Liver (tissue), 9 donors: Measurements from ENCODE around the gene NPAS1. TPM values are rescaled to one million over a fixed set of nuclear protein-coding genes. Genes with fewer than 3 reads are reported as not detected.

Source experiments
- DNase-seq: peaks from one replicate; pipeline ENCODE4 v3.0.0-alpha.2; 2017; ENCODE audit warnings: low spot score
- H3K27ac ChIP-seq, 2 donors: one replicate each; pipeline ENCODE4 v1.7.0; 2013; ENCODE audit warnings: inconsistent platforms in 2 of 2, low read length in 2 of 2, control low read depth in 1 of 2, low read depth in 1 of 2, mild to moderate bottlenecking in 1 of 2
- H3K27me3 ChIP-seq, 4 donors: one replicate each; pipeline versions ENCODE4 v1.6.1 to v1.7.0; 2013; ENCODE audit warnings: low read length in 3 of 4, inconsistent platforms in 1 of 4, mild to moderate bottlenecking in 1 of 4, moderate library complexity in 1 of 4; ENCODE audit not compliant: control insufficient read depth in 4 of 4, insufficient read depth in 4 of 4
- H3K36me3 ChIP-seq, 4 donors: one replicate each; pipeline versions ENCODE4 v1.6.1 to v1.7.0; 2013; ENCODE audit warnings: low read length in 3 of 4, mild to moderate bottlenecking in 3 of 4, low read depth in 1 of 4, moderate library complexity in 1 of 4; ENCODE audit not compliant: control insufficient read depth in 4 of 4, insufficient read depth in 3 of 4
- H3K4me1 ChIP-seq, 4 donors: one replicate each; pipeline versions ENCODE4 v1.6.1 to v1.7.0; 2013; ENCODE audit warnings: low read length in 3 of 4, mild to moderate bottlenecking in 3 of 4, moderate library complexity in 1 of 4; ENCODE audit not compliant: control insufficient read depth in 4 of 4, insufficient read depth in 4 of 4
- H3K4me3 ChIP-seq, 3 donors: one replicate each; pipeline versions ENCODE4 v1.6.1 to v1.7.0; 2013; ENCODE audit warnings: low read length in 3 of 3, control low read depth in 1 of 3, low read depth in 1 of 3, mild to moderate bottlenecking in 1 of 3
- H3K9ac ChIP-seq, 2 donors: one replicate each; pipeline ENCODE4 v1.7.0; 2013; ENCODE audit warnings: low read length in 2 of 2, mild to moderate bottlenecking in 2 of 2, moderate library complexity in 2 of 2, control low read depth in 1 of 2, low read depth in 1 of 2
- H3K9me3 ChIP-seq, 4 donors: one replicate each; pipeline versions ENCODE4 v1.6.1 to v1.7.0; 2013; ENCODE audit warnings: low read length in 3 of 4; ENCODE audit not compliant: control insufficient read depth in 4 of 4
- ATF3 ChIP-seq: IDR thresholded peaks from 2 replicates; pipeline ENCODE4 v1.6.1; 2016; ENCODE audit warnings: antibody characterized with exemption
- CTCF ChIP-seq: fragments of 150-350 bp; IDR thresholded peaks from 2 replicates; pipeline ENCODE4 v1.5.1; 2017; ENCODE audit warnings: improper control_type of control experiment, low read depth, low read length; ENCODE audit not compliant: missing input control
- FOXA1 ChIP-seq: IDR thresholded peaks from 2 replicates; pipeline ENCODE4 v1.6.1; 2016; ENCODE audit warnings: antibody characterized with exemption
- GABPA ChIP-seq, 2 donors: IDR thresholded peaks in 1 of 2; conservative IDR thresholded peaks in 1 of 2; 2 replicates each; pipeline ENCODE4 v1.6.1; 2016; ENCODE audit warnings: antibody characterized with exemption in 2 of 2, mild to moderate bottlenecking in 1 of 2, moderate library complexity in 1 of 2
- HNF4A ChIP-seq, 2 donors: conservative IDR thresholded peaks; 2 replicates each; pipeline ENCODE4 v1.6.1; 2016; ENCODE audit warnings: antibody characterized with exemption in 2 of 2, mild to moderate bottlenecking in 2 of 2
- HNF4G ChIP-seq: IDR thresholded peaks from 2 replicates; pipeline ENCODE4 v1.6.1; 2016; ENCODE audit warnings: antibody characterized with exemption
- JUND ChIP-seq, 2 donors: IDR thresholded peaks; 2 replicates each; pipeline ENCODE4 v1.6.1; 2016; ENCODE audit warnings: antibody characterized with exemption in 2 of 2
- MAX ChIP-seq: IDR thresholded peaks from 2 replicates; pipeline ENCODE4 v1.6.1; 2016; ENCODE audit warnings: antibody characterized with exemption
- NR2F2 ChIP-seq: IDR thresholded peaks from 2 replicates; pipeline ENCODE4 v1.6.1; 2016; ENCODE audit warnings: antibody characterized with exemption
- RAD21 ChIP-seq, 2 donors: IDR thresholded peaks; 2 replicates each; pipeline ENCODE4 v1.6.1; 2016; ENCODE audit warnings: antibody characterized with exemption in 2 of 2, mild to moderate bottlenecking in 2 of 2
- REST ChIP-seq: IDR thresholded peaks from 2 replicates; pipeline ENCODE4 v1.6.1; 2016; ENCODE audit warnings: antibody characterized with exemption, mild to moderate bottlenecking
- RXRA ChIP-seq, 2 donors: IDR thresholded peaks; 2 replicates each; pipeline ENCODE4 v1.6.1; 2017 to 2018; ENCODE audit warnings: antibody characterized with exemption in 2 of 2, mild to moderate bottlenecking in 1 of 2
- SP1 ChIP-seq: IDR thresholded peaks from 2 replicates; pipeline ENCODE4 v1.6.1; 2018; ENCODE audit warnings: antibody characterized with exemption, mild to moderate bottlenecking
- TAF1 ChIP-seq: conservative IDR thresholded peaks from 2 replicates; pipeline ENCODE4 v1.6.1; 2016; ENCODE audit warnings: antibody characterized with exemption, mild to moderate bottlenecking
- YY1 ChIP-seq: IDR thresholded peaks from 2 replicates; pipeline ENCODE4 v1.6.1; 2016; ENCODE audit warnings: antibody characterized with exemption, mild to moderate bottlenecking
- ZBTB33 ChIP-seq: IDR thresholded peaks from 2 replicates; pipeline ENCODE4 v1.6.1; 2016; ENCODE audit warnings: antibody characterized with exemption
- WGBS: extraction: QIAGEN DNeasy Blood & Tissue Kit; methylation state at CpG from one replicate; pipeline ENCODE4 v1.1.7; 2013; 5-methylcytosine and 5-hydroxymethylcytosine counted together
- polyA plus RNA-seq, 2 donors: library from polyadenylated mRNA; stranded (reverse) in 1 of 2; unstranded in 1 of 2; fragments of 200-250 nt in 1 of 2; fragments of >200 nt in 1 of 2; fragmentation: Nextera tagmentation in 1 of 2; extraction: Ambion mirVana in 1 of 2; gene quantifications; one replicate each; pipeline versions ENCODE4 v1.2.1 to v1.2.3, GENCODE V29; 2013 to 2015
- total RNA-seq, 2 donors: library from RNA; depleted of rRNA; stranded (reverse); fragments of >200 nt; gene quantifications; one replicate each; pipeline ENCODE4 v1.2.3, GENCODE V29; 2014
- donor health status: healthy.
- donor health status: healthy.
- donor health status: healthy.
- donor health status: healthy.
- donor health status: healthy.

The NPAS1 gene
- total and polyA plus RNA-seq, 4 donors: 0.22 TPM; not detected in 3

GRCh38 chr19:46975925-46976782, 43.5 kb upstream of the NPAS1 start:
- H3K9ac ChIP-seq: peak overlapping the region in 1 of 2 donors; percentile 24
- H3K4me3 ChIP-seq: no peak overlapping the region
- TF ChIP-seq REST (peak; percentile 52), MAX (peak; percentile 76), ZBTB33 (peak; percentile 12), SP1 (peak; percentile 70), RAD21 (IDR thresholded peaks at IDR 0.05) (peak; percentile 51 to 64), TAF1 (no peak), JUND (IDR thresholded peaks at IDR 0.05) (peak in 1 of 2 donors; percentile 57), ATF3 (no peak), YY1 (peak; percentile 66), HNF4A (conservative IDR thresholded peaks at IDR 0.05) (peak; percentile 57 to 79), FOXA1 (no peak), RXRA (IDR thresholded peaks at IDR 0.05) (peak; percentile 64 to 81), NR2F2 (peak; percentile 84), CTCF (no peak), HNF4G (peak; percentile 16), GABPA (IDR thresholded peaks at IDR 0.05 in 1 of 2, conservative IDR thresholded peaks at IDR 0.05 in 1 of 2) (peak in 1 of 2 donors; percentile 34)
- WGBS: 32% methylated on average over 18 of the region's 18 CpGs
- no peaks in the 10 kb centered on the region for H3K27me3 ChIP-seq
- H3K4me1 ChIP-seq: peaks cover 11 to 41% (median 34%) of the 10 kb centered on the region in 4 donors
- no peak for DNase-seq
- peak overlapping the region; percentile 50 to 79 for H3K27ac ChIP-seq
- H3K9me3 ChIP-seq: no peaks in the 10 kb centered on the region
- H3K36me3 ChIP-seq: no peaks in the 10 kb centered on the region
